HCT116 (cell line): ENCODE results near the gene CSTPP1.

Source experiments
- CTCF ChIP-seq, 3 experiments: fragments of 200-600 bp in 1 of 3; sonication (generic) in 1 of 3; IDR thresholded peaks in 2 of 3; conservative IDR thresholded peaks in 1 of 3; 2 replicates each; pipeline ENCODE4 v1.5.1; 2012 to 2017; ENCODE audit warnings: low read depth in 2 of 3, low read length in 2 of 3, antibody characterized with exemption in 1 of 3, borderline replicate concordance in 1 of 3, control low read depth in 1 of 3, mild to moderate bottlenecking in 1 of 3, mixed read lengths in 1 of 3, mixed run types in 1 of 3, moderate library complexity in 1 of 3; ENCODE audit not compliant: insufficient read depth in 1 of 3
- EZH2 ChIP-seq: fragments of 200-600 bp; sonication (generic); IDR thresholded peaks from 2 replicates; pipeline ENCODE4 v1.6.1; 2017; ENCODE audit warnings: antibody characterized with exemption, mixed run types
- EZH2phosphoT487 ChIP-seq: fragments of 200-600 bp; IDR thresholded peaks from 2 replicates; pipeline ENCODE4 v1.6.1; 2018; ENCODE audit warnings: antibody characterized with exemption, borderline replicate concordance
- FOSL1 ChIP-seq: IDR thresholded peaks from 2 replicates; pipeline ENCODE4 v1.6.1; 2012; ENCODE audit warnings: low read depth
- REST ChIP-seq: IDR thresholded peaks from 2 replicates; pipeline ENCODE4 v1.6.1; 2012; ENCODE audit warnings: low read depth

GRCh38 chr11:47123094-47123493 is 186.5 kb downstream of the CSTPP1 start:
- no peak for TF ChIP-seq REST
- no peak for TF ChIP-seq CTCF (IDR thresholded peaks at IDR 0.05 in 2 of 3, conservative IDR thresholded peaks at IDR 0.05 in 1 of 3; ENCODE audit: borderline replicate concordance in 1 of 3, insufficient read depth in 1 of 3, low read depth in 2 of 3, low read length in 2 of 3)
- no peak for TF ChIP-seq EZH2phosphoT487
- TF ChIP-seq EZH2, result no peak
- TF ChIP-seq FOSL1, result no peak
